Posterior cingulate gyrus (tissue), 11 donors: ENCODE results near the gene RASL10A.
A peak's percentile ranks its signal among the peaks of the same experiment; 100 is the strongest.

Experiments
- DNase-seq, 10 donors: peaks; one replicate each; pipeline versions ENCODE4 v3.0.0 to v3.0.0-alpha.2; 2020 to 2021; ENCODE audit warnings: mixed read lengths in 3 of 10
- intact Hi-C: fragments of 100-400 bp; cut with DNase I; formaldehyde crosslinking; loops from one replicate; pipeline ENCODE4 v1.15.1; 2023

Gene RASL10A

GRCh38 chr22:29325356-29325755 lies 9.9 kb upstream of the RASL10A start:
- intact Hi-C loops, result no loop called here
- DNase-seq, result peak in 1 of 10 donors; percentile 84

GRCh38 chr22:29323641-29324040 lies 8.1 kb upstream of the RASL10A start:
- intact Hi-C loops, result no loop called here
- no peak for DNase-seq

- intact Hi-C loops, result no loop called here
- no peak for DNase-seq
Measured at GRCh38 chr22:29320546-29320945, 5.0 kb upstream of the RASL10A start.

DNA sequence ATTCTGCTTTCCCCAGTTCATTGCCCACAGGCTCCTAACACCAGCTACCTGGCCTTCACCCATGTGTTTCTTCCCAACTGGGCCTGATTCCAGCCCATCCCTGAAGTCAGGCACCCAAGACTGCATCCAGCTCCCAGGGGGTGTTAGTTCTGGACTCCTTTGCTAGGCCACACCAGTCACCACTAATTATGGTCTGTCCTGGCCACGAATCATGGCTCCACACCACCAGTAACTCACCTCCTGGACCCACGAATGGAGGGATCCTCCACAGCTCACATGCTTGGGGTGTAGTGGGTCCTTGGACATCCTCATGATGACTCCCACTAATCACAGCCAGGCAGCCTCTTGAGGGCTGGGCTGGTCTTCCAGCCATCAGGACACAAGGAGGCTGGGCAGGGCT lies 3.6 kb upstream of the RASL10A start:
- no peak for DNase-seq
- intact Hi-C loops, result no loop called here

DNA sequence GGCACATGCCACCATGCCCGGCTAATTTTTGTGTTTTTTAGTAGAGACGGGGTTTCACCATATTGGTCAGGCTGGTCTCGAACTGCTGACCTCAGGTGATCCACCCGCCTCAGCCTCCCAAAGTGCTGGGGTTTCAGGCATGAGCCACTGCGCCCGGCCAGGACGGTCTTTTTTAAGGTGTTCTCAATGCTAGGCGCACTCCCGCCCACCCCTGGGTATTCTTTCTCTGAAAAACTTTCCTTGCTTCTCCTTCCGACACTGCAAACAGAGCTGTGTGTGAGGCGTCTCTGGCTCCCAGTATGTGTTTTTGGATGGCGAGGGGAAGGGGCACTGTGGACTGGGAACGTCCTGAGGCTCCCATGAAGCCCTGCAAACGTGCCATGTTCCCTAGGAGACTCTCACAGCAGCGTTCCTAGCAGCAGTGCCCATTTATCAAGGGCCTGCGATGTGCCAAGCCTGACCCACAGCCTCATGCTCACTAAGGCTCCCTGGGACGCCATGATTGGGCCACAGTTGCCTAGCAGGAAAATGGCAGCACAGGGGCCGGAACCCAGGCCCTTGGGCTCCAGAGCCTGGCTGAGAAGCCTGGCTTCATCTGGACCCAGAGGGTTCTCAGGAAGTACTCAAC lies 2.4 kb upstream of the RASL10A start:
- intact Hi-C loops, result no loop called here

DNA sequence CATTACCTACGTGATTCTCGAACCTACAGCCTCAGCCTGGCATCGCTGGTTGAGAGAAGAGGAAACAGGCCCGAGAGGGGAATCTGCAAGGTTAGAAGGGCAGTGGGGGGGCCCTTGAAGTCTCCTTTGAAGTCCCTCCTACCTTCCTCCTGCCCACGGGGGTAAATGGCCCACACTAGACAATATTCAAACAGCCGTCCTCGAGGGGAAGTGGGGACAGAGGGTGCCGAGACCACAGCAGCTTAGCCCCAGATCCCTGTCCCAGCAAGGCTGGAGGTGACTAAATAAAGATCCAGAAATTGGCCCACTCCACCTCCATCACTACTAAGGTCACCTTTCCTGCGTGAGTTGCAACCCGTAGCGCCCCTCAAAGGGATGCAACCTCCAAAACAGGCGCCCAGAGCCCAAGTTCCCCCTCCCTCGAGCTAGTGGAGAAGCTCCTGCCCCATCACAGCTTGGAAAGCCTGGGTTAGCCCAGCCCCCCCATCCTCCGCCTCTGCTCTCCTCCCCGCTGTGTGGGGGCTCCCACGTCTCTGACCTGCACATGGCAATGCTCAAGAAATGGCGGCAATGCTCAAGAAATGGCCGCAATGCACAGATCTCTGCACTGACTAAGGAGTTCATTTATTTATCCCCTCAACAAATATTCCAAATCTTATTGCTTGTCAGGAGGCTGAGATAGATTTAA lies 788 bp upstream of the RASL10A start:
- intact Hi-C loops, result no loop called here
- peak in 1 of 10 donors; percentile 65 for DNase-seq

More for the DNA sequence above, 2.4 kb upstream of the RASL10A start:
- peak in 1 of 10 donors; percentile 55 for DNase-seq

- DNase-seq, result peak in 3 of 10 donors; percentile 74 to 84 (median 77)
- intact Hi-C loops, result loop anchor here (5.0 kb wide), 1 partner anchor 43 kb away; no protein-coding TSS in a partner anchor
Measured at GRCh38 chr22:29314537-29315285, 786 bp downstream of the RASL10A start.

- DNase-seq, result peak in 5 of 10 donors; percentile 7 to 84 (median 74)
- intact Hi-C loops, result loop anchor here (5.0 kb wide), 1 partner anchor 43 kb away; no protein-coding TSS in a partner anchor
Measured at GRCh38 chr22:29313576-29314466, 1.7 kb downstream of the RASL10A start.

DNA sequence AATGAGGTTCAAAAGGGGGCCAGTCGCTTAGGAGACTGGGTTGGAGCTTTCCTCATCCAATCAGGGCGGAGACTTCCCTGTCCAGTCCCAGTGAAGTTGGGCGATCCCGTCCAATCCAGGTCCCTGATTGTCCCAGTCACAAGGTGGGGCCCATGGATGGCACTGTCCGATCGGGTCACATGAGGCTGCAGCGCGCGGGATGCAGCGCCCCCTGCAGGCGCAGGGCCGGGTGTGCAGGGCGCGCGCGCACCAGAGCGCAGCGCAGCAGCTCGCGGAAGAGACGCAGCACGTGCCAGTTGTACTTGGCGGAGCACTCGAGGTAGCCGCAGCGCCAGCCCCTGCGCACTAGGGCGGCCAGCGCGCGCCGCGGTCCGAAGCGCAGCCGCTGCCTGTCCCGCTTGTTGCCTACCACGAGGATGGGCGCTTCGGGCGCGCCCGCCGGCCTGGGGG lies 2.3 kb downstream of the RASL10A start:
- intact Hi-C loops, result loop anchor here (5.0 kb wide), 1 partner anchor 44 kb away; no protein-coding TSS in a partner anchor
- DNase-seq, result peak in 6 of 10 donors; percentile 16 to 92 (median 56)

DNA sequence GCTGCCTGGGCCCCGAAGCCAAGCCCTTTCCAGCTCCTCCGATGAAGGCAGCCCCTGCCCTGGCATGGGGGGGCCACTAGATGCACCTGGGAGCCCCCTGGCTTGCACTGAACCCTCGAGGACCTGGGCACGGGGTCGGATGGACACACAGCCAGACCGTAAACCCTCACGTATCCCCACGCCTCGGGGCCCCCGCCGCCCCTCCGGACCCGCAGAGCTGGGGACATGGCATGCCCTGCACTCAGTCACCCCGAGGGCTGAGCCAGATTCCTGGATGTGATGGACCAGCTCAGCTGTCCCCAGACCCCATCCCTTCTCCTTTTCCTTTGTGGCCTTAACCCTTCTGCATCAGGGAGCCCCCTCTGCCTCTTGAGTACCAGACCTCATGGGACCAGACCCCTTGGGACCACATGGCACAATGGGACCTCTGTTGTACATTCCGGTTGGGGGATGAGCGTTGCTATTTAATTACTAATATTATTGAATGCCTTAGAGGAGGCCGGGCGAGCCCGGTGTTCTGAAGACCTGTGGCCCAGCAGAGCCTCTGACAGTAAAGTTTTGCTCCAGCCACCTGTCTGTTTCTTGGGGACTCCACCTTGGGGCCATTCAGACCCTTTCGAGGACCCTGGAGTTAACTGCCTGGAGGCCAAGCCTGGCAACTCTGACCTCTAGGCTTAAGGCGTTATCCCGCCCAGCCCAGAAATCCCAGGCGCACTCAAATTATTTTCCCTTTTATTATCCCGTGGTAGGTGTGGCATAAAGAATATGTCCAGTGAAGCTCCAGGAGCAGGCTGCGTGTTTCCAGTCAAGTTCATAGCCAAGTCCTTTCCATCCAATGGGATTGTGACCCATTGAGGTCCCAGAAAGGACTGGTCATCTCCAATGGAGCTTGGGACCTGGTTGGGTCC lies 3.0 kb downstream of the RASL10A start:
- DNase-seq, result peak in 5 of 10 donors; percentile 8 to 65 (median 59)
- intact Hi-C loops, result loop anchor here (5.0 kb wide), 1 partner anchor 45 kb away; no protein-coding TSS in a partner anchor

DNA sequence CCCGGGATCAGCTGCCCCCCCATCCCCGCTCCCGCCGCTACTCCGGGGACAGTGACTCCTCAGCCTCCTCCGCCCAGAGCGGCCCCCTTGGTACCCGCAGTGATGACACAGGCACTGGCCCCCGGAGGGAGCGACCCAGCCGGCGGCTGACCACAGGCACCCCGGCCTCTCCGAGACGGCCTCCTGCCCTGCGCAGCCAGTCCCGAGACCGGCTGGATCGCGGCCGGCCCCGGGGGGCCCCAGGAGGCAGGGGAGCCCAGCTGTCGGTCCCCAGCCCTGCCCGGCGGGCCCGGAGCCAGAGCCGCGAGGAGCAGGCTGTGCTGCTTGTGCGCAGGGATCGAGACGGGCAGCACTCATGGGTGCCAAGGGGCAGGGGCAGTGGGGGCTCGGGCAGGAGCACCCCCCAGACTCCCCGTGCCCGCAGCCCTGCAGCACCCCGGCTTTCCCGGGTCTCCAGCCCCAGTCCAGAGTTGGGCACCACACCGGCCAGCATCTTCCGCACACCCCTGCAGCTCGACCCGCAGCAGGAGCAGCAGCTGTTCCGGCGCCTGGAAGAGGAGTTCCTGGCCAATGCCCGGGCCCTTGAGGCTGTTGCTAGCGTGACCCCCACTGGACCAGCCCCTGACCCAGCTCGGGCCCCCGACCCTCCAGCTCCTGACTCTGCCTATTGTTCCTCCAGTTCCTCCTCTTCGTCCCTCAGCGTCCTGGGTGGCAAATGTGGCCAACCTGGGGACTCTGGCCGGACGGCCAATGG lies 3.9 kb downstream of the RASL10A start:
- DNase-seq, result peak in 4 of 10 donors; percentile 17 to 89 (median 82)
- intact Hi-C loops, result loop anchor here (5.0 kb wide), 1 partner anchor 46 kb away; no protein-coding TSS in a partner anchor

DNA sequence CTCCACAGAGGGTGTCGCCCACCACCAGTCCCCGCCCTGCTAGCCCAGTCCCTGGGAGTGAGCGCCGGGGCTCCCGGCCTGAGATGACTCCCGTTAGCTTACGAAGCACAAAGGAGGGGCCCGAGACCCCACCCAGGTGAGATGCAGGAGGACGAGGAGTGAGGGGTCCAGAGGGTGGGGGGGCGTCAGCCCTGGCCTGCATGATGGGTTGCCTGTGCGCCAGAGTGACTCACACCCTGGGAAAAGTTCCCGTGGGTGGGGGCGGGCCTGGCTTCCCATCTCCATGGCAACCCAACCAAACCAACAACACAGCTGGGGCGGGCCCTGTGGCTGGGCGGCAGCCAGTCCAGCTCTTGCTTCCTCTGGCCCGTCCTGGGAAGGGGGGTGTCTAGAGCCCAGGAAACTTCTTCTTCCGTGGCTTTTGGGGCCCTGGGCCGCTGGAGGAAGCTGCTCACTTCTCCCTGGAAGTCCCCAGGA lies 4.6 kb downstream of the RASL10A start:
- DNase-seq, result peak; percentile 93 to 100 (median 96)
- intact Hi-C loops, result loop anchor here (5.0 kb wide), 1 partner anchor 46 kb away; no protein-coding TSS in a partner anchor

DNA sequence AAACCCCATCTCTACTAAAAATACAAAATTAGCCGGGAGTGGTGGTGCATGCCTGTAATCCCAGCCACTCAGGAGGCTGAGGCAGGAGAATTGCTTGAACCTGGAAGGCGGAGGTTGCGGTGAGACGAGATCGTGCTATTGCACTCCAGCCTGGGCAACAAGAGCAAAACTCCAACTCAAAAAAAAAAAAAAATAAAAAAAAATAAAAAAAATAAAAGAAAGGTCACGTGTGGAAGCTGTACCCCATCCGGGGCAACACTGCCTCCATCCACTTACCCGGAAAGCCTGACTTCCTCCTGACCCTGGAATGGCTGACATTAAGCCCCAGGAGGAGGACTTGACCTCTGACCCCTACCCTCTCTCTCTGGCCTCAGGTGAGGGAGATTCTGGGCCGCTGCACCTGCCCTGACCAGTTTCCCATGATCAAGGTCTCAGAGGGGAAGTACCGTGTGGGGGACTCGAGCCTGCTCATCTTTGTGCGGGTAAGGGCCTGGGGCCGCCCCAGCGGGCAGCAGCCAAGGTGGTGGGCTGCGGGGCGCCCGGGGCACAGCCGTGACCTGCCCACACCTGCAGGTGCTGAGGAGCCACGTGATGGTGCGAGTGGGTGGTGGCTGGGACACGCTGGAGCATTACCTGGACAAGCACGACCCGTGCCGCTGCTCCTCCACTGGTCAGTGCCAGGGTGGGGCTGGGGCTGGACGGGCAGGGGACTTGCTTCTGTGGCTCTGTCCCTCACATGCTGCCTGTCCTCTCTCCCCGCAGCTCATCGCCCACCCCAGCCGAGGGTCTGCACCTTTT lies 5.2 kb downstream of the RASL10A start:
- intact Hi-C loops, result loop anchor here (5.0 kb wide), 1 partner anchor 47 kb away; no protein-coding TSS in a partner anchor
- DNase-seq, result peak in 4 of 10 donors; percentile 14 to 88 (median 76)

GRCh38 chr22:29309332-29310064 lies 6.0 kb downstream of the RASL10A start:
- intact Hi-C loops, result loop anchor here (5.0 to 10.0 kb wide), 3 partner anchors 42 to 75 kb away; partner anchors contain the start of genes AP1B1, EWSR1 and RHBDD3
- peak in 4 of 10 donors; percentile 10 to 86 (median 75) for DNase-seq

DNA sequence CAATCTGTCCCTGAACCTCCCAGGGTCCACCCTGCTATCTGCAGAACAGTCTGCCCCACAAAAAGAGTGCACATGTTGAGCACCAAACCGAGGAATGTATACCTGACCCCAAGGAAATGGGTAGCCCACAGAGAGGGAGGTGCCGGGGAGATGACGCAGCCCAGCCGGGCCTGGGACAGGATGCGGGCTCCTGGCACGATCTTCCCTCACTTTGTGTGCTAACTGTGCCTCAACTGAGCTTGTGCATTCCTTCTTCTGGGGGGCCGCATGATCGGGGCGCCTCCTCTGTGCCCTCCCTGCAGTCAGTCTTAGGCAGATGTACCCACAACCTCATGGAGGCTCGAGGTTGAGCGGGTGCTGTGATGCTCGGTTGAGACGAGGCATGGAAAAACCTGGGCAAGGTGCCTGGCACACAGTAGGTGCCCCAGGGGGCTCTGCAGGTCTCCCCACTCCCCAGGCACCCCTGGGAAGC lies 6.7 kb downstream of the RASL10A start:
- peak in 2 of 10 donors; percentile 69 to 79 for DNase-seq

More for the DNA sequence above, 6.7 kb downstream of the RASL10A start:
- intact Hi-C loops, result loop anchor here (5.0 to 10.0 kb wide), 2 partner anchors 42 to 76 kb away; partner anchors contain the start of genes AP1B1, EWSR1 and RHBDD3
